Inflammatory macrophage treated with lipopolysaccharide for 4 hours (primary cell): Measurements from ENCODE around the gene HEYL.

Experiments used
- DNase-seq: peaks from one replicate; pipeline ENCODE4 v3.0.0-alpha.2; 2020

HEYL gene

GRCh38 chr1:39596163-39596562 is 43.3 kb downstream of the HEYL start:
- DNase-seq = no peak

GRCh38 chr1:39593386-39593785 is 46.1 kb downstream of the HEYL start:
- no peak for DNase-seq

DNA sequence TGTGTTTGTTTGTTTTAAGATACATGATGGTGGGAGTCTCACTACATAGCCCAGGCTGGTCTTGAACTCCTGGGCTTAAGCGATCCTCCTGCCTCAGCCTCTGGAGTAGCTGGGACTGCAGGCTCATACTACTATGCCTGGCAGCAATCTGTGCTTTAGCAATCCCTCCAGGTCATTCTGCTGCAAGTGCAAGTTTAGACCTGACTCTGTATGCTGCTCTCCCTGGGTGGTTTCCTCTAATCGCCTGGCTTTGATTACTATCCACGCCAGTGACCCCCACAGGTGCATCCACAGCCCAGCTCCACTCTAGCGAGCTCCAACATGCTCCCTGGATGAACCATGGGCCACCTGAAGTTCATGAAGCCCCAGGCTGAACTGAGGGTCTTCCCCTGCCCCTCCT is 47.4 kb downstream of the HEYL start:
- DNase-seq = no peak

DNA sequence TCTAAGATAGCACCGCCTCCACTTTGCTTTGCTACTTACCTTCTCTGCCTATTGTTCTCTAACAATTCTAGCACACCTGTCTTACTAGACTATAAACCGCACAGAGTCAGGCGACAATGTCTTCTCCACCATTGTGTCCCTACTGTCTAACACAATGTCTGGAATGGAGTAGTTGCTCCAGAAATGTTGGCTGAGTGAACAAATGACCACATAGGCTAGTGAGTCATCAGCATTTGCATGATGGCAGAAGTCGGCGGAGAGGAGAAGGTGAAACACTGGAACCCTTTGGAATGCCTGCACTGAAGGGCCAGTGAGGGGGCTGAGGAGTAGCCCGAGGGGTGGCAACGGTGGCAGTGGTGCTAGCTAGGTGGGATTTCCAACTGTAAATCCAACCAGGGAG is 48.9 kb downstream of the HEYL start:
- no peak for DNase-seq

- DNase-seq = no peak
Observed at GRCh38 chr1:39585933-39586332, 53.5 kb downstream of the HEYL start.

GRCh38 chr1:39576016-39576657 is 63.3 kb downstream of the HEYL start:
- DNase-seq = no peak

DNA sequence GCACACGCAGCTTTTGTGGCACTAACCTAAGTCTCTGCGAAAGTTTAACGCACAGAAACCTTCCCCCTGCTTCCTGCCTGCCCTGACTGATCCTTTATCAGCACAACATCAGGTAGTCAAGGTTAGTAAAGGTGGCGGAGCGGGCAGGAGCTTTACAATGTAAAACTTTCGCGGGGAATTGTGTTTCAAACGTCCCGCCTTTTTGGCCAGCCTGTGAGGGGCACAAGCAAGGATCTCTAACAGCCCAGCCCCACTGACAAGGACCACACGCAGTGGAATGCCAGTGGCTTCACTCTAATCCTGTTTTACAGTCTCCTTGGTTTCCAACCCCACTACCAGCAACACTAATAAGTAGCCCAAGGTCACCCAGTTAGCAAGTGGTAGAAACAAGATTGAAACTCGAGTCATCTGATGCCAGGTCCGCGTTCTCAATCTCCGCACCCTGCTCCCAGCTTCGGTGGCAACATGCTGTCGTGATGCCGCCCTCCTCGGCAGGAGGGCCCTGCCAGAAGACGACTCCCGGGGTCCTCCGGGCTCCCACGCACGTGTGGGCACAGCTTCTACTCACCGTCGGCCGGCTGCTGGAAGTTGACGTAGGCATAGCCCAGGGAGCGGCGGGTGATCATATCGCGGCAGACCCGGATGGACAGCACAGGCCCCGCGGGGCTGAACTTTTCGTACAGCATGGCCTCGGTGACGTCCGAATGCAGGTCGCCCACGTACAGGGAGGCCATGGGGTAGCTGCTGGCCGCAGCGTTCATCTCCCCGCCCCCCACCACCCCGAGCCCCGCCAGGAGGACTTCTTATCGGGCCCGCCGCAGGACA is 64.0 kb downstream of the HEYL start:
- peak; percentile 78 for DNase-seq

DNA sequence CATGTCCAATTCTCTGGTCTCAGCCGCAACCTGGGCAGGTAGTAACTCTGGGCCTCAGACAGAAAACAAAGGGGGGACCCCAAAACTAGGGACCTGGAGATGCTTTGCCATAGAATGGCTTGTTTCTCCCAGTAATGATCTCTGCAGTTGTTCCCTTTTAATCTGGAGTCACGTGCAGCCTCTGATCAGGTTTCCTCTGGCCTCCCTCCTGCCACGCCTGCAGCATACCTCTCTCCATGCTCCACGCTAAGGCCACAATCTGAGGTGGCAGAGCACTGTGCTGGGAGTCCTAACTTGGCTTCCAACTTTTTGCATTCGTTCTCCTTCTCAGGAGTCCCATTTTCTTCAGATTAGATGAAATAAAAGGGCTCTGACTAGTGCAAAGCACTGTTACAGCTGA is 64.8 kb downstream of the HEYL start:
- no peak for DNase-seq
